SJCRH30 (cell line): ENCODE measurements around the gene UGT1A8. TPM values are rescaled to one million over a fixed set of nuclear protein-coding genes. Genes with fewer than 3 reads are reported as not detected.

Source experiments
- DNase-seq, 2 experiments: peaks; one replicate each; pipeline ENCODE4 v3.0.0-alpha.2; 2015 to 2020
- H3K27ac ChIP-seq: fragments of 250-450 bp; sonication (Bioruptor Pico); 2 replicates; pipeline ENCODE4 v1.5.1; 2020; ENCODE audit warnings: mild to moderate bottlenecking, moderate library complexity
- H3K27me3 ChIP-seq: fragments of 250-450 bp; sonication (Bioruptor Pico); 2 replicates; pipeline ENCODE4 v1.5.1; 2020; ENCODE audit warnings: mild to moderate bottlenecking, moderate library complexity
- H3K36me3 ChIP-seq: fragments of 250-450 bp; sonication (Bioruptor Pico); 2 replicates; pipeline ENCODE4 v1.5.1; 2020; ENCODE audit warnings: mild to moderate bottlenecking, moderate library complexity
- H3K4me1 ChIP-seq: fragments of 250-450 bp; sonication (Bioruptor Pico); 2 replicates; pipeline ENCODE4 v1.5.1; 2020; ENCODE audit warnings: mild to moderate bottlenecking, moderate library complexity
- H3K4me3 ChIP-seq: fragments of 250-450 bp; sonication (Bioruptor Pico); 2 replicates; pipeline ENCODE4 v1.5.1; 2020; ENCODE audit warnings: mild to moderate bottlenecking, moderate library complexity
- H3K9me3 ChIP-seq: fragments of 250-450 bp; sonication (Bioruptor Pico); replicated peaks from 2 replicates; pipeline ENCODE4 v1.5.1; 2020; ENCODE audit warnings: mild to moderate bottlenecking, moderate library complexity
- total RNA-seq: library from RNA; depleted of rRNA; stranded (reverse); fragments of >200 nt; shearing (Covaris generic); gene quantifications from 2 replicates; pipeline ENCODE4 v1.2.3, GENCODE V29; 2014

Gene UGT1A8
- total RNA-seq, 1 experiment from 2014 or later = not detected

- Histone ChIP-seq H3K4me1 (no peaks in the 10 kb centered on the region), H3K9me3 (no peaks in the 10 kb centered on the region; the same call in 1 of the 2 replicates), H3K36me3 (no peaks in the 10 kb centered on the region), H3K27ac (no peak overlapping the region), H3K27me3 (no peaks in the 10 kb centered on the region; the same call in 1 of the 2 replicates), H3K4me3 (no peak overlapping the region)
- DNase-seq = no peak
Measured at GRCh38 chr2:233796254-233796653, 178.8 kb downstream of the UGT1A8 start.

- H3K4me3 ChIP-seq = no peak overlapping the region
- no peaks in the 10 kb centered on the region; the same call in 1 of the 2 replicates for H3K9me3 ChIP-seq
- H3K36me3 ChIP-seq = no peaks in the 10 kb centered on the region
- H3K4me1 ChIP-seq = no peaks in the 10 kb centered on the region
- H3K27me3 ChIP-seq = no peaks in the 10 kb centered on the region; the same call in 1 of the 2 replicates
- H3K27ac ChIP-seq = no peak overlapping the region
- no peak for DNase-seq
Measured at GRCh38 chr2:233798335-233799086, 181.1 kb downstream of the UGT1A8 start.

GRCh38 chr2:233799087-233799665, 181.7 kb downstream of the UGT1A8 start:
- H3K4me1 ChIP-seq = no peaks in the 10 kb centered on the region
- no peaks in the 10 kb centered on the region for H3K36me3 ChIP-seq
- no peak overlapping the region for H3K4me3 ChIP-seq
- no peaks in the 10 kb centered on the region; the same call in 1 of the 2 replicates for H3K27me3 ChIP-seq
- H3K9me3 ChIP-seq = no peaks in the 10 kb centered on the region; the same call in 1 of the 2 replicates
- H3K27ac ChIP-seq = no peak overlapping the region
- no peak for DNase-seq

- no peak overlapping the region for H3K27ac ChIP-seq
Measured at GRCh38 chr2:233799716-233800115, 182.3 kb downstream of the UGT1A8 start.

GRCh38 chr2:233800208-233800607, 182.8 kb downstream of the UGT1A8 start:
- Histone ChIP-seq H3K4me1 (no peaks in the 10 kb centered on the region), H3K36me3 (no peaks in the 10 kb centered on the region), H3K27me3 (no peaks in the 10 kb centered on the region; the same call in 1 of the 2 replicates), H3K4me3 (no peak overlapping the region), H3K9me3 (no peaks in the 10 kb centered on the region; the same call in 1 of the 2 replicates), H3K27ac (no peak overlapping the region)
- no peak for DNase-seq

More at GRCh38 chr2:233799716-233800115, 182.3 kb downstream of the UGT1A8 start:
- Histone ChIP-seq H3K4me1 (no peaks in the 10 kb centered on the region), H3K9me3 (no peaks in the 10 kb centered on the region; the same call in 1 of the 2 replicates), H3K4me3 (no peak overlapping the region), H3K36me3 (no peaks in the 10 kb centered on the region), H3K27me3 (no peaks in the 10 kb centered on the region; the same call in 1 of the 2 replicates)
- DNase-seq = no peak

- Histone ChIP-seq H3K4me3 (no peak overlapping the region), H3K27ac (no peak overlapping the region), H3K27me3 (no peaks in the 10 kb centered on the region; the same call in 1 of the 2 replicates), H3K4me1 (no peaks in the 10 kb centered on the region), H3K9me3 (no peaks in the 10 kb centered on the region; the same call in 1 of the 2 replicates), H3K36me3 (no peaks in the 10 kb centered on the region)
- peak in 1 of 2 experiments; percentile 7 for DNase-seq
Measured at GRCh38 chr2:233801357-233802131, 184.1 kb downstream of the UGT1A8 start.

- Histone ChIP-seq H3K4me3 (no peak overlapping the region), H3K36me3 (no peaks in the 10 kb centered on the region)
Measured at GRCh38 chr2:233802132-233802815, 184.8 kb downstream of the UGT1A8 start.

GRCh38 chr2:233803292-233803911, 186.0 kb downstream of the UGT1A8 start:
- Histone ChIP-seq H3K9me3 (no peaks in the 10 kb centered on the region; the same call in 1 of the 2 replicates), H3K4me1 (no peaks in the 10 kb centered on the region), H3K4me3 (no peak overlapping the region), H3K27ac (no peak overlapping the region), H3K36me3 (no peaks in the 10 kb centered on the region), H3K27me3 (no peaks in the 10 kb centered on the region; the same call in 1 of the 2 replicates)
- DNase-seq = no peak

More at GRCh38 chr2:233802132-233802815, 184.8 kb downstream of the UGT1A8 start:
- DNase-seq = no peak
- Histone ChIP-seq H3K9me3 (no peaks in the 10 kb centered on the region; the same call in 1 of the 2 replicates), H3K27ac (no peak overlapping the region), H3K4me1 (no peaks in the 10 kb centered on the region), H3K27me3 (no peaks in the 10 kb centered on the region; the same call in 1 of the 2 replicates)

GRCh38 chr2:233803994-233804393, 186.6 kb downstream of the UGT1A8 start:
- H3K4me3 ChIP-seq = no peak overlapping the region
- H3K36me3 ChIP-seq = no peaks in the 10 kb centered on the region
- no peaks in the 10 kb centered on the region for H3K4me1 ChIP-seq
- H3K27me3 ChIP-seq = no peaks in the 10 kb centered on the region
- no peak overlapping the region for H3K27ac ChIP-seq
- no peaks in the 10 kb centered on the region; the same call in 1 of the 2 replicates for H3K9me3 ChIP-seq
- no peak for DNase-seq

GRCh38 chr2:233807215-233807865, 189.9 kb downstream of the UGT1A8 start:
- DNase-seq = no peak

GRCh38 chr2:233807966-233808935, 190.8 kb downstream of the UGT1A8 start:
- H3K9me3 ChIP-seq = no peaks in the 10 kb centered on the region; the same call in 1 of the 2 replicates
- no peak overlapping the region for H3K4me3 ChIP-seq
- no peaks in the 10 kb centered on the region for H3K4me1 ChIP-seq
- no peak for DNase-seq
- no peaks in the 10 kb centered on the region for H3K36me3 ChIP-seq
- H3K27me3 ChIP-seq = no peaks in the 10 kb centered on the region
- no peak overlapping the region for H3K27ac ChIP-seq

More at GRCh38 chr2:233807215-233807865, 189.9 kb downstream of the UGT1A8 start:
- no peaks in the 10 kb centered on the region for H3K27me3 ChIP-seq
- no peak overlapping the region for H3K4me3 ChIP-seq
- H3K27ac ChIP-seq = no peak overlapping the region
- no peaks in the 10 kb centered on the region for H3K36me3 ChIP-seq
- no peaks in the 10 kb centered on the region for H3K4me1 ChIP-seq
- no peaks in the 10 kb centered on the region; the same call in 1 of the 2 replicates for H3K9me3 ChIP-seq

GRCh38 chr2:233810385-233810784, 193.0 kb downstream of the UGT1A8 start:
- Histone ChIP-seq H3K27ac (no peak overlapping the region), H3K4me3 (no peak overlapping the region), H3K36me3 (no peaks in the 10 kb centered on the region), H3K4me1 (no peaks in the 10 kb centered on the region), H3K9me3 (no peaks in the 10 kb centered on the region; the same call in 1 of the 2 replicates), H3K27me3 (no peaks in the 10 kb centered on the region)
- no peak for DNase-seq
